ENCODE results near the gene PAIP2.

The PAIP2 gene

GRCh38 chr5:139294374-139295165 lies 47.1 kb upstream of the PAIP2 start:
- Histone ChIP-seq H3K4me3 (ENCODE audit: insufficient read depth in 1 of 2, low read depth in 1 of 2, low read length in 2 of 2) (peak overlapping the region; percentile 95 to 99), H3K23ac (ENCODE audit: low read length in 2 of 2) (no peak overlapping the region), H3K27ac (ENCODE audit: low read length, poor library complexity, severe bottlenecking) (peak overlapping the region; percentile 99), H3K36me3 (ENCODE audit: control insufficient read depth in 1 of 2, insufficient read depth in 2 of 2, low read depth in 1 of 2, low read length in 2 of 2) (no peaks in the 10 kb centered on the region), H3K9me3 (ENCODE audit: control insufficient read depth, low read length) (no peaks in the 10 kb centered on the region), H2AK5ac (ENCODE audit: low read length, severe bottlenecking) (peak overlapping the region; percentile 78), H3K27me3 (ENCODE audit: control insufficient read depth in 1 of 2, insufficient read depth in 1 of 2, low read length in 2 of 2) (no peaks in the 10 kb centered on the region), H3K4ac (ENCODE audit: low read depth in 1 of 2, low read length in 2 of 2) (peak overlapping the region; percentile 98 to 100), H3K79me1 (replicated peaks; ENCODE audit: low read length, poor library complexity, severe bottlenecking) (peaks cover 7% of the 10 kb centered on the region), H3K4me2 (ENCODE audit: low read length, poor library complexity, severe bottlenecking) (peak overlapping the region; percentile 43), H3K18ac (ENCODE audit: low read depth in 1 of 2, low read length in 2 of 2) (peak overlapping the region; percentile 73 to 100), H4K91ac (ENCODE audit: low read length) (no peak overlapping the region), H3K9ac (ENCODE audit: low read length) (peak overlapping the region; percentile 100), H4K8ac (ENCODE audit: low read length) (peak overlapping the region; percentile 65), H3K14ac (ENCODE audit: low read length in 2 of 2) (peak overlapping the region in 1 of 2 experiments; percentile 53), H2BK12ac (ENCODE audit: low read length in 2 of 2) (peak overlapping the region in 1 of 2 experiments; percentile 54), H2BK5ac (ENCODE audit: low read depth, low read length, poor library complexity, severe bottlenecking) (peak overlapping the region; percentile 93), H2BK120ac (ENCODE audit: low read depth, low read length) (peak overlapping the region; percentile 98), H2BK15ac (ENCODE audit: low read depth, poor library complexity, severe bottlenecking) (no peak overlapping the region), H3K4me1 (ENCODE audit: control insufficient read depth, insufficient read depth, low read depth, low read length) (peaks cover 11% of the 10 kb centered on the region), H2AFZ (ENCODE audit: low read depth, low read length) (no peak overlapping the region)
- DNase-seq, result peak; percentile 91
- WGBS, result under 1% methylated on average over 46 of the region's 48 CpGs

GRCh38 chr5:139295346-139296057 lies 46.2 kb upstream of the PAIP2 start:
- Histone ChIP-seq H3K23ac (ENCODE audit: low read length in 2 of 2) (peak overlapping the region in 1 of 2 experiments; percentile 22), H3K27me3 (ENCODE audit: control insufficient read depth in 1 of 2, insufficient read depth in 1 of 2, low read length in 2 of 2) (no peaks in the 10 kb centered on the region), H3K36me3 (ENCODE audit: control insufficient read depth in 1 of 2, insufficient read depth in 2 of 2, low read depth in 1 of 2, low read length in 2 of 2) (no peaks in the 10 kb centered on the region), H2AFZ (ENCODE audit: low read depth, low read length) (no peak overlapping the region), H3K4ac (ENCODE audit: low read depth in 1 of 2, low read length in 2 of 2) (no peak overlapping the region), H2BK12ac (ENCODE audit: low read length in 2 of 2) (no peak overlapping the region), H3K79me1 (replicated peaks; ENCODE audit: low read length, poor library complexity, severe bottlenecking) (peaks cover 7% of the 10 kb centered on the region), H2BK15ac (ENCODE audit: low read depth, poor library complexity, severe bottlenecking) (no peak overlapping the region), H3K14ac (ENCODE audit: low read length in 2 of 2) (no peak overlapping the region), H4K8ac (ENCODE audit: low read length) (peak overlapping the region; percentile 32), H3K9ac (ENCODE audit: low read length) (peak overlapping the region; percentile 100), H3K4me2 (ENCODE audit: low read length, poor library complexity, severe bottlenecking) (peak overlapping the region; percentile 73), H3K4me3 (ENCODE audit: insufficient read depth in 1 of 2, low read depth in 1 of 2, low read length in 2 of 2) (peak overlapping the region; percentile 30 to 99), H3K4me1 (ENCODE audit: control insufficient read depth, insufficient read depth, low read depth, low read length) (peaks cover 13% of the 10 kb centered on the region), H2BK5ac (ENCODE audit: low read depth, low read length, poor library complexity, severe bottlenecking) (no peak overlapping the region), H2BK120ac (ENCODE audit: low read depth, low read length) (no peak overlapping the region), H4K91ac (ENCODE audit: low read length) (no peak overlapping the region), H3K27ac (ENCODE audit: low read length, poor library complexity, severe bottlenecking) (no peak overlapping the region), H3K18ac (ENCODE audit: low read depth in 1 of 2, low read length in 2 of 2) (no peak overlapping the region), H3K9me3 (ENCODE audit: control insufficient read depth, low read length) (no peaks in the 10 kb centered on the region), H2AK5ac (ENCODE audit: low read length, severe bottlenecking) (no peak overlapping the region)
- WGBS, result 63% methylated on average over 16 of the region's 16 CpGs
- peak; percentile 24 for DNase-seq

- no peak overlapping the region for H2BK15ac ChIP-seq (ENCODE audit: low read depth, poor library complexity, severe bottlenecking)
- H4K8ac ChIP-seq (ENCODE audit: low read length), result no peak overlapping the region
- H3K36me3 ChIP-seq (ENCODE audit: control insufficient read depth in 1 of 2, insufficient read depth in 2 of 2, low read depth in 1 of 2, low read length in 2 of 2), result no peaks in the 10 kb centered on the region
- peaks cover 7% of the 10 kb centered on the region for H3K79me1 ChIP-seq (replicated peaks; ENCODE audit: low read length, poor library complexity, severe bottlenecking)
- H2AFZ ChIP-seq (ENCODE audit: low read depth, low read length), result no peak overlapping the region
- no peak overlapping the region for H3K14ac ChIP-seq (ENCODE audit: low read length in 2 of 2)
- peaks cover 13% of the 10 kb centered on the region for H3K4me1 ChIP-seq (ENCODE audit: control insufficient read depth, insufficient read depth, low read depth, low read length)
- no peak overlapping the region for H2BK5ac ChIP-seq (ENCODE audit: low read depth, low read length, poor library complexity, severe bottlenecking)
- no peak overlapping the region for H3K4me2 ChIP-seq (ENCODE audit: low read length, poor library complexity, severe bottlenecking)
- no peak overlapping the region for H3K27ac ChIP-seq (ENCODE audit: low read length, poor library complexity, severe bottlenecking)
- no peak for DNase-seq
- H4K91ac ChIP-seq (ENCODE audit: low read length), result no peak overlapping the region
- H2BK120ac ChIP-seq (ENCODE audit: low read depth, low read length), result no peak overlapping the region
- no peak overlapping the region for H3K23ac ChIP-seq (ENCODE audit: low read length in 2 of 2)
- no peak overlapping the region for H3K4ac ChIP-seq (ENCODE audit: low read depth in 1 of 2, low read length in 2 of 2)
- no peak overlapping the region for H2BK12ac ChIP-seq (ENCODE audit: low read length in 2 of 2)
- H3K9me3 ChIP-seq (ENCODE audit: control insufficient read depth, low read length), result no peaks in the 10 kb centered on the region
- H3K27me3 ChIP-seq (ENCODE audit: control insufficient read depth in 1 of 2, insufficient read depth in 1 of 2, low read length in 2 of 2), result no peaks in the 10 kb centered on the region
- peak overlapping the region in 1 of 2 experiments; percentile 99 for H3K4me3 ChIP-seq (ENCODE audit: insufficient read depth in 1 of 2, low read depth in 1 of 2, low read length in 2 of 2)
- 84% methylated on average over 3 of the region's 6 CpGs for WGBS
- no peak overlapping the region for H2AK5ac ChIP-seq (ENCODE audit: low read length, severe bottlenecking)
- no peak overlapping the region for H3K18ac ChIP-seq (ENCODE audit: low read depth in 1 of 2, low read length in 2 of 2)
- peak overlapping the region; percentile 100 for H3K9ac ChIP-seq (ENCODE audit: low read length)
Observed at GRCh38 chr5:139296198-139296597, 45.5 kb upstream of the PAIP2 start.

- H3K4me2 ChIP-seq (ENCODE audit: low read length, poor library complexity, severe bottlenecking), result peak overlapping the region; percentile 14
- H2BK15ac ChIP-seq (ENCODE audit: low read depth, poor library complexity, severe bottlenecking), result no peak overlapping the region
- H3K79me1 ChIP-seq (replicated peaks; ENCODE audit: low read length, poor library complexity, severe bottlenecking), result peaks cover 7% of the 10 kb centered on the region
- no peaks in the 10 kb centered on the region for H3K9me3 ChIP-seq (ENCODE audit: control insufficient read depth, low read length)
- peak overlapping the region in 1 of 2 experiments; percentile 99 for H3K4me3 ChIP-seq (ENCODE audit: insufficient read depth in 1 of 2, low read depth in 1 of 2, low read length in 2 of 2)
- H3K4me1 ChIP-seq (ENCODE audit: control insufficient read depth, insufficient read depth, low read depth, low read length), result peaks cover 14% of the 10 kb centered on the region
- no peak overlapping the region for H3K18ac ChIP-seq (ENCODE audit: low read depth in 1 of 2, low read length in 2 of 2)
- no peak overlapping the region for H2BK5ac ChIP-seq (ENCODE audit: low read depth, low read length, poor library complexity, severe bottlenecking)
- H3K27me3 ChIP-seq (ENCODE audit: control insufficient read depth in 1 of 2, insufficient read depth in 1 of 2, low read length in 2 of 2), result no peaks in the 10 kb centered on the region
- H2AK5ac ChIP-seq (ENCODE audit: low read length, severe bottlenecking), result no peak overlapping the region
- no peak for DNase-seq
- H4K8ac ChIP-seq (ENCODE audit: low read length), result no peak overlapping the region
- peak overlapping the region; percentile 100 for H3K9ac ChIP-seq (ENCODE audit: low read length)
- peaks cover 0 to 4% of the 10 kb centered on the region in 2 experiments for H3K36me3 ChIP-seq (ENCODE audit: control insufficient read depth in 1 of 2, insufficient read depth in 2 of 2, low read depth in 1 of 2, low read length in 2 of 2)
- H2BK120ac ChIP-seq (ENCODE audit: low read depth, low read length), result no peak overlapping the region
- H2AFZ ChIP-seq (ENCODE audit: low read depth, low read length), result no peak overlapping the region
- no peak overlapping the region for H4K91ac ChIP-seq (ENCODE audit: low read length)
- WGBS, result 86% methylated on average over 11 of the region's 12 CpGs
- no peak overlapping the region for H3K14ac ChIP-seq (ENCODE audit: low read length in 2 of 2)
- H3K4ac ChIP-seq (ENCODE audit: low read depth in 1 of 2, low read length in 2 of 2), result no peak overlapping the region
- no peak overlapping the region for H3K23ac ChIP-seq (ENCODE audit: low read length in 2 of 2)
- H2BK12ac ChIP-seq (ENCODE audit: low read length in 2 of 2), result no peak overlapping the region
- no peak overlapping the region for H3K27ac ChIP-seq (ENCODE audit: low read length, poor library complexity, severe bottlenecking)
Observed at GRCh38 chr5:139296862-139297326, 44.8 kb upstream of the PAIP2 start.

All from mesenchymal stem cell (in vitro differentiated cells and primary cell).